ENCODE results near the gene PRR32. TPM values are rescaled to one million over a fixed set of nuclear protein-coding genes. Genes with fewer than 3 reads are reported as not detected.
"Not testable (repeated sequence)": the region's sequence is repeated elsewhere in the genome, so short reads cannot be mapped to it uniquely, and the experiment has no call there.

PRR32 gene
- total RNA-seq, 1 experiment from 2014 or later, result not detected

- CTCF ChIA-PET; H3K9ac ChIP-seq (ENCODE audit: low read length); H3K27ac ChIP-seq (ENCODE audit: low read depth, low read length); H3K79me2 ChIP-seq (ENCODE audit: insufficient read depth, low read length); H2AFZ ChIP-seq (ENCODE audit: low read depth, low read length, poor library complexity, severe bottlenecking); H3K9me2 ChIP-seq (ENCODE audit: insufficient read depth); H3K4me2 ChIP-seq (ENCODE audit: low read length); POLR2A ChIA-PET; intact Hi-C loops (cut with micrococcal nuclease); H4K20me1 ChIP-seq (ENCODE audit: insufficient read depth); RAD21 ChIA-PET (ENCODE audit: low non-redundant PET in 1 of 2, low total read pairs in 2 of 2, uncharacterized antibody in 2 of 2, unreplicated experiment in 2 of 2); H3K9me3 ChIP-seq (ENCODE audit: control insufficient read depth in 1 of 2, insufficient read depth in 1 of 2, low read depth in 1 of 2, low read length in 2 of 2); BruUV-seq (replicated peaks); H3K4me3 ChIP-seq (replicated peaks in 1 of 2; ENCODE audit: low read depth in 1 of 2, low read length in 2 of 2); DNase-seq (ENCODE audit: low read depth, low spot score); H3K4me1 ChIP-seq (ENCODE audit: control insufficient read depth in 1 of 2, insufficient read depth in 2 of 2, low read length in 2 of 2); H3K27me3 ChIP-seq (ENCODE audit: insufficient read depth, low read length); H3K36me3 ChIP-seq (ENCODE audit: control insufficient read depth in 1 of 2, insufficient read depth in 2 of 2, low read length in 2 of 2); ATAC-seq: not testable (repeated sequence)
Observed at GRCh38 chrX:126806784-126807183, 12.7 kb upstream of the PRR32 start.

DNA sequence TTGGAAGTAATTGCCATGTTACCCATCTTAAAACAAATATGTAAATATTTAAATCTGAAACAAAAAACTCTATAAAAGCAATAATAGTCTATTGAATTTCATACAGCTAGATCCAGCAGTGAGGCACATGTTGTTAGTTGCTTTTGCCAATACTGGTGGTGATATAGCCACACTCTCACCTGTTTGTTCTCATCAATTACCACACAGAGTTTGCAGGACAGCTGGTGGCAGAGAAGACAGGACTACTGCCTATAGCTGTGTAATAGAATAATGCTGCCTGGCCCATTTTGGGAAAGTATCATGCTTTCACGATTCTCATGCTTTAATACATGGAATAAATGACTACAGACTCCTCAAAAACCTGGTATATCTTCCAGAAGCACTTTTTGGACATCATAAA lies 3.7 kb upstream of the PRR32 start:
- Histone ChIP-seq H3K27me3 (ENCODE audit: insufficient read depth, low read length) (no peaks in the 10 kb centered on the region), H3K27ac (ENCODE audit: low read depth, low read length) (no peak overlapping the region)
- POLR2A ChIA-PET, result no interaction called here

More for the DNA sequence above, 3.7 kb upstream of the PRR32 start:
- no peaks in the 10 kb centered on the region for H3K4me1 ChIP-seq (ENCODE audit: control insufficient read depth in 1 of 2, insufficient read depth in 2 of 2, low read length in 2 of 2)
- no TSS peak for BruUV-seq (replicated peaks)
- RAD21 ChIA-PET (ENCODE audit: low non-redundant PET in 1 of 2, low total read pairs in 2 of 2, uncharacterized antibody in 2 of 2, unreplicated experiment in 2 of 2), result no interaction called here
- H3K36me3 ChIP-seq (ENCODE audit: control insufficient read depth in 1 of 2, insufficient read depth in 2 of 2, low read length in 2 of 2), result no peaks in the 10 kb centered on the region
- H3K79me2 ChIP-seq (ENCODE audit: insufficient read depth, low read length), result no peaks in the 10 kb centered on the region
- H3K4me2 ChIP-seq (ENCODE audit: low read length), result no peak overlapping the region
- H3K9me3 ChIP-seq (ENCODE audit: control insufficient read depth in 1 of 2, insufficient read depth in 1 of 2, low read depth in 1 of 2, low read length in 2 of 2), result no peaks in the 10 kb centered on the region
- CTCF ChIA-PET, result no interaction called here
- no peak overlapping the region for H3K4me3 ChIP-seq (replicated peaks in 1 of 2; ENCODE audit: low read depth in 1 of 2, low read length in 2 of 2)
- DNase-seq (ENCODE audit: low read depth, low spot score) (no peak), ATAC-seq (no peak)
- intact Hi-C loops (cut with micrococcal nuclease), result no loop called here
- no peak overlapping the region for H3K9ac ChIP-seq (ENCODE audit: low read length)
- TF ChIP-seq EZH2phosphoT487 (IDR thresholded peaks at IDR 0.05; ENCODE audit: borderline replicate concordance) (no peak), ELF1 (IDR thresholded peaks at IDR 0.05; ENCODE audit: borderline replicate concordance, low read depth) (no peak), SP1 (IDR thresholded peaks at IDR 0.05; ENCODE audit: low read depth) (no peak), POLR2AphosphoS5 (IDR thresholded peaks at IDR 0.05; ENCODE audit: low read depth, low read length) (no peak), EGR1 (IDR thresholded peaks at IDR 0.05; ENCODE audit: low read depth) (no peak), SRF (IDR thresholded peaks at IDR 0.05; ENCODE audit: low read depth) (no peak)
- TF ChIP-seq, protein P1, sequence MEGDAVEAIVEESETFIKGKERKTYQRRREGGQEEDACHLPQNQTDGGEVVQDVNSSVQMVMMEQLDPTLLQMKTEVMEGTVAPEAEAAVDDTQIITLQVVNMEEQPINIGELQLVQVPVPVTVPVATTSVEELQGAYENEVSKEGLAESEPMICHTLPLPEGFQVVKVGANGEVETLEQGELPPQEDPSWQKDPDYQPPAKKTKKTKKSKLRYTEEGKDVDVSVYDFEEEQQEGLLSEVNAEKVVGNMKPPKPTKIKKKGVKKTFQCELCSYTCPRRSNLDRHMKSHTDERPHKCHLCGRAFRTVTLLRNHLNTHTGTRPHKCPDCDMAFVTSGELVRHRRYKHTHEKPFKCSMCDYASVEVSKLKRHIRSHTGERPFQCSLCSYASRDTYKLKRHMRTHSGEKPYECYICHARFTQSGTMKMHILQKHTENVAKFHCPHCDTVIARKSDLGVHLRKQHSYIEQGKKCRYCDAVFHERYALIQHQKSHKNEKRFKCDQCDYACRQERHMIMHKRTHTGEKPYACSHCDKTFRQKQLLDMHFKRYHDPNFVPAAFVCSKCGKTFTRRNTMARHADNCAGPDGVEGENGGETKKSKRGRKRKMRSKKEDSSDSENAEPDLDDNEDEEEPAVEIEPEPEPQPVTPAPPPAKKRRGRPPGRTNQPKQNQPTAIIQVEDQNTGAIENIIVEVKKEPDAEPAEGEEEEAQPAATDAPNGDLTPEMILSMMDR (IDR thresholded peaks at IDR 0.05 in 2 of 3, conservative IDR thresholded peaks at IDR 0.05 in 1 of 3; ENCODE audit: borderline replicate concordance in 1 of 3, insufficient read depth in 1 of 3, low read depth in 2 of 3, low read length in 2 of 3), result no peak
- TF ChIP-seq, protein P2, sequence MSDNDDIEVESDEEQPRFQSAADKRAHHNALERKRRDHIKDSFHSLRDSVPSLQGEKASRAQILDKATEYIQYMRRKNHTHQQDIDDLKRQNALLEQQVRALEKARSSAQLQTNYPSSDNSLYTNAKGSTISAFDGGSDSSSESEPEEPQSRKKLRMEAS (IDR thresholded peaks at IDR 0.05), result no peak
- no peaks in the 10 kb centered on the region for H4K20me1 ChIP-seq (ENCODE audit: insufficient read depth)
- no peak overlapping the region for H2AFZ ChIP-seq (ENCODE audit: low read depth, low read length, poor library complexity, severe bottlenecking)
- H3K9me2 ChIP-seq (ENCODE audit: insufficient read depth), result no peaks in the 10 kb centered on the region
